K562 (cell line): ENCODE results near the gene MTHFSD. TPM values are rescaled to one million over a fixed set of nuclear protein-coding genes. Genes with fewer than 3 reads are reported as not detected.

Source experiments
- ATF2 ChIP-seq: sonication (generic); formaldehyde crosslinking; IDR thresholded peaks from 2 replicates; pipeline ENCODE4 v1.8.1; 2022; ENCODE audit warnings: missing genetic modification reagents
- CBX1 ChIP-seq: sonication (generic); IDR thresholded peaks from 2 replicates; pipeline ENCODE4 v1.6.1; 2016; ENCODE audit warnings: antibody characterized with exemption, low read depth, mild to moderate bottlenecking
- CGGBP1 ChIP-seq: fragments of 250-450 bp; sonication (Bioruptor Pico); IDR thresholded peaks from 2 replicates; pipeline ENCODE4 v1.9.0; 2021; ENCODE audit warnings: mild to moderate bottlenecking
- DPF2 ChIP-seq: fragments of 450-650 bp; IDR thresholded peaks from 2 replicates; pipeline ENCODE4 v1.6.1; 2016
- ESRRA ChIP-seq: fragments of 450-650 bp; IDR thresholded peaks from 2 replicates; pipeline ENCODE4 v1.6.1; 2014; ENCODE audit warnings: low read depth, mild to moderate bottlenecking, moderate library complexity, borderline replicate concordance
- HBP1 ChIP-seq: fragments of 450-650 bp; formaldehyde crosslinking; IDR thresholded peaks from 2 replicates; pipeline ENCODE4 v1.4.0; 2022; ENCODE audit warnings: missing genetic modification characterization
- HNRNPUL1 ChIP-seq: fragments of 200-400 bp; formaldehyde crosslinking; IDR thresholded peaks from 2 replicates; pipeline ENCODE4 v1.6.1; 2017; ENCODE audit warnings: low read length
- KAT2B ChIP-seq: IDR thresholded peaks from one replicate; pipeline ENCODE4 v1.6.1; 2012; ENCODE audit warnings: low read depth, mild to moderate bottlenecking, control low read depth, inconsistent platforms, low read length, moderate library complexity
- MLX ChIP-seq, 2 experiments: fragments of 450-650 bp in 1 of 2; sonication (generic) in 1 of 2; formaldehyde crosslinking; conservative IDR thresholded peaks; 2 replicates each; pipeline versions ENCODE4 v1.4.0 to v1.8.1; 2020 to 2022; ENCODE audit warnings: mild to moderate bottlenecking in 1 of 2, missing genetic modification reagents in 1 of 2
- NFYB ChIP-seq: IDR thresholded peaks from 2 replicates; pipeline ENCODE4 v1.6.1; 2011; ENCODE audit warnings: mild to moderate bottlenecking, moderate library complexity; ENCODE audit not compliant: insufficient read length; ENCODE audit errors: extremely low read depth
- POLR2AphosphoS2 ChIP-seq: IDR thresholded peaks from 2 replicates; pipeline ENCODE4 v1.6.1; 2012; ENCODE audit warnings: low read length, improper control_type of control experiment
- PURB ChIP-seq: sonication (generic); formaldehyde crosslinking; IDR thresholded peaks from 2 replicates; pipeline ENCODE4 v1.9.0; 2021; ENCODE audit warnings: low read depth, mild to moderate bottlenecking, missing genetic modification reagents
- RBFOX2 ChIP-seq: fragments of 200-400 bp; formaldehyde crosslinking; IDR thresholded peaks from 2 replicates; pipeline ENCODE4 v1.6.1; 2017; ENCODE audit warnings: low read depth, mild to moderate bottlenecking, low read length, moderate library complexity
- TAF9B ChIP-seq: fragments of 450-650 bp; IDR thresholded peaks from 2 replicates; pipeline ENCODE4 v1.6.1; 2018; ENCODE audit warnings: mild to moderate bottlenecking; ENCODE audit not compliant: partially characterized antibody
- ZFP36 ChIP-seq: fragments of 150-350 bp; IDR thresholded peaks from 2 replicates; pipeline ENCODE4 v1.6.1; 2018; ENCODE audit warnings: low read length, low read depth; ENCODE audit not compliant: partially characterized antibody
- ZKSCAN1 ChIP-seq: fragments of 150-350 bp; IDR thresholded peaks from 2 replicates; pipeline ENCODE4 v1.6.1; 2016; ENCODE audit warnings: low read depth, low read length
- ZNF133 ChIP-seq: fragments of 250-450 bp; sonication (Bioruptor Pico); IDR thresholded peaks from 2 replicates; pipeline ENCODE4 v1.4.0; 2020; ENCODE audit warnings: mild to moderate bottlenecking
- ZNF589 ChIP-seq: fragments of 200-800 bp; sonication (Bioruptor generic); IDR thresholded peaks from 2 replicates; pipeline ENCODE4 v1.6.1; 2016; ENCODE audit warnings: low read depth, missing genetic modification characterization, missing compliant biosample characterization
- ZNF699 ChIP-seq: fragments of 250-450 bp; sonication (Bioruptor Pico); IDR thresholded peaks from 2 replicates; pipeline ENCODE4 v1.8.0; 2021; ENCODE audit warnings: mild to moderate bottlenecking, moderate library complexity; ENCODE audit not compliant: insufficient replicate concordance
- polyA plus RNA-seq, 8 experiments: library from polyadenylated mRNA; depleted of rRNA in 4 of 8; stranded (reverse) in 5 of 8; unstranded in 3 of 8; fragments of >200 nt; fragmentation: Nextera tagmentation in 2 of 8; fragmentation: Illumina TruSeq in 1 of 8; extraction: Ambion mirVana in 2 of 8; extraction: Trizol in 1 of 8; gene quantifications; 2 replicates each; pipeline versions ENCODE4 v1.2.1 to v1.2.3, GENCODE V29; 2011 to 2014; ENCODE audit warnings: inconsistent platforms in 1 of 8, missing spikeins in 1 of 8
- total RNA-seq, 7 experiments: library from RNA; depleted of rRNA in 6 of 7; stranded (reverse); fragments of >200 nt in 6 of 7; fragmentation: Illumina TruSeq in 2 of 7; extraction: Trizol in 2 of 7; gene quantifications; 2 replicates each; pipeline versions ENCODE4 v1.2.1 to v1.2.3, GENCODE V29; 2011 to 2021; ENCODE audit warnings: low replicate concordance in 1 of 7
- TF ChIP-seq, protein P1 (sequence below): fragments of 450-650 bp; IDR thresholded peaks from 2 replicates; pipeline ENCODE4 v1.6.1; 2018; ENCODE audit warnings: mild to moderate bottlenecking, low read depth; ENCODE audit not compliant: partially characterized antibody
- TF ChIP-seq, protein P2 (sequence below): fragments of 450-650 bp; IDR thresholded peaks from 2 replicates; pipeline ENCODE4 v1.6.1; 2016; ENCODE audit warnings: antibody characterized with exemption

MTHFSD gene
- total and polyA plus RNA-seq, 9 of the 15 experiments (the other 6 are each of a cell fraction or from before 2014, with no cell fraction given), result 3.2 to 20.2 (median 12.0) TPM

DNA sequence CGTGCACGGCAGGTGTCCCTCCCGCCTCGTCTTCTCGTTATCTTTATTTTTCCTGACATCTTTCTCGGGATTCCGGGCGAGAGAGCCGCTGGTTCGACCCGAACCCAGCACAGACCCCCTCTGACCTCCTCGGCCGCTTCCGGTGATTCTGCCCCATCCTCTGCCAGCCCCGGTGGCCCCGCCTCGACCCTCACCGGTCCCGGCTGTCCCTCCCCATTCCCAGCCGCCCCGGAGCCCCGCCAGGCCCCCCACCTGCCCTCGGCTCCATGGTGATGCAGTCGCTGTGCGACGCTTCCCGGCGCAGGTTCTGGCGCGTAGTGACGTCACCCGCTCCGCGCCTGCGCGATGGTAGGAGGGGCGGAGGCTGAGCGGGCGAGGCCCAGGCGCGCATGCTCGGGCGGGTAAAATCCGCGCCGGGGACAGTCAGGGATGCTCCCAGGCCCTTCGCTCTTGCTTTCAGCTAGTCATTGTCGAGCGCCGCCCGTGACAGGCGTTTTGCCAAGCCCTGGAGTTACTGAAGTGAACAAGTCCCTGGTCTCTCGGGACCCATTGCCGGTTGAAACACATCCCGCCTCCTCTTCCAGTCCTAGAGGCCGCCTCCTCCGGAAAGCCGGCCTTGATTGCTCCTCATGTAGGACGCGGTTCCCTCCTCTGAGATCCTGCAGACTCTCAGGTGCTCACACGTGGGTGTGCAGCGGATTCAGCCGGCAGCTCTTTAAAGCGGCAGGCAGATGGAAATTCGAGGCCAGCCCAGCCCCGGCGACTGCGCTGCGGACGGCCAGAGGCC lies at the start of gene MTHFSD (continued):
- TF ChIP-seq CGGBP1 (CRISPR knock-in tag) (0 out of 2 replicates have a peak, but pooled peaks have one; percentile 22), PURB (CRISPR knock-in tag) (no peak), TAF9B (peak; percentile 43), HBP1 (CRISPR knock-in tag) (no peak), DPF2 (no peak), ESRRA (peak; percentile 62; the same call in 1 of the 2 replicates), CBX1 (peak; percentile 51; the same call in 1 of the 2 replicates), ZNF589 (CRISPR knock-in tag) (no peak), ZNF699 (CRISPR knock-in tag) (no peak), ZFP36 (peak; percentile 100), NFYB (no peak), HNRNPUL1 (no peak), KAT2B (no peak), ATF2 (CRISPR knock-in tag) (peak; percentile 73; the same call in 1 of the 2 replicates), MLX (CRISPR knock-in tag; conservative IDR thresholded peaks at IDR 0.05) (no peak), ZNF133 (CRISPR knock-in tag) (no peak), ZKSCAN1 (0 out of 2 replicates have a peak, but pooled peaks have one; percentile 38), POLR2AphosphoS2 (peak; percentile 42; the same call in 1 of the 2 replicates), RBFOX2 (peak; percentile 83)
- TF ChIP-seq, protein P1, sequence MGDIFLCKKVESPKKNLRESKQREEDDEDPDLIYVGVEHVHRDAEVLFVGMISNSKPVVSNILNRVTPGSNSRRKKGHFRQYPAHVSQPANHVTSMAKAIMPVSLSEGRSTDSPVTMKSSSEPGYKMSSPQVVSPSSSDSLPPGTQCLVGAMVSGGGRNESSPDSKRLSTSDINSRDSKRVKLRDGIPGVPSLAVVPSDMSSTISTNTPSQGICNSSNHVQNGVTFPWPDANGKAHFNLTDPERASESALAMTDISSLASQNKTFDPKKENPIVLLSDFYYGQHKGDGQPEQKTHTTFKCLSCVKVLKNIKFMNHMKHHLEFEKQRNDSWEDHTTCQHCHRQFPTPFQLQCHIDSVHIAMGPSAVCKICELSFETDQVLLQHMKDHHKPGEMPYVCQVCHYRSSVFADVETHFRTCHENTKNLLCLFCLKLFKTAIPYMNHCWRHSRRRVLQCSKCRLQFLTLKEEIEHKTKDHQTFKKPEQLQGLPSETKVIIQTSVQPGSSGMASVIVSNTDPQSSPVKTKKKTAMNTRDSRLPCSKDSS, result no peak
- TF ChIP-seq, protein P2, sequence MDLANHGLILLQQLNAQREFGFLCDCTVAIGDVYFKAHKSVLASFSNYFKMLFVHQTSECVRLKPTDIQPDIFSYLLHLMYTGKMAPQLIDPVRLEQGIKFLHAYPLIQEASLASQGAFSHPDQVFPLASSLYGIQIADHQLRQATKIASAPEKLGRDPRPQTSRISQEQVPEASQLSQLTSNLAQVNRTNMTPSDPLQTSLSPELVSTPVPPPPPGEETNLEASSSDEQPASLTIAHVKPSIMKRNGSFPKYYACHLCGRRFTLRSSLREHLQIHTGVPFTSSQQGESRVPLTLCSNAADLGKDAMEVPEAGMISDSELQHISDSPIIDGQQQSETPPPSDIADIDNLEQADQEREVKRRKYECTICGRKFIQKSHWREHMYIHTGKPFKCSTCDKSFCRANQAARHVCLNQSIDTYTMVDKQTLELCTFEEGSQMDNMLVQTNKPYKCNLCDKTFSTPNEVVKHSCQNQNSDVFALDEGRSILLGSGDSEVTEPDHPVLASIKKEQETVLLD, result peak; percentile 97
